LHCN-M2 (cell line): ENCODE data around the gene MRPL27. TPM values are rescaled to one million over a fixed set of nuclear protein-coding genes. Genes with fewer than 3 reads are reported as not detected.

Source experiments
- DNase-seq: peaks from one replicate; pipeline ENCODE4 v3.0.0-alpha.2; 2012; ENCODE audit warnings: low read depth
- total RNA-seq: library from RNA; depleted of rRNA; stranded (reverse); fragments of >200 nt; gene quantifications from 2 replicates; pipeline ENCODE4 v1.2.3, GENCODE V29; 2014

Gene MRPL27
- total RNA-seq, 1 experiment from 2014 or later: 79.4 TPM

DNA sequence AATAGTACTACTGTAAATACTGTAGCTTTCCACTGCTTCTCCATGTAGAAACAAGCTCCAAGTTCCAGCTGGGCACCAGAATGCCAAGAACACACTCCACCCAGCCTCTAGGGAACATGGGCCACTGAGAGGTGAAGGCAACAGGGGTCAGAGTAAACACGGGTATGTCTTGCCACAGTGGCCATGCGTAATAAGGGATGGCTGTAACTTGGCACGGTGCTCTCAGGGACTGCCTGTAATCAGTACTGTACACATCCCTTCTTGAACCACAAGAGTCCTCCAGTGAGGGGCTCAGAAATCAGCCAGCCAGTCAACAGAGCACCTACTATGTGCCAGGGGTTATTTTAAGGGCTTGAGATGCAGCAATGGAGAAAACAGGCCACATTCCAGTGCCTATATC is 13.5 kb upstream of the MRPL27 start:
- no peak for DNase-seq

DNA sequence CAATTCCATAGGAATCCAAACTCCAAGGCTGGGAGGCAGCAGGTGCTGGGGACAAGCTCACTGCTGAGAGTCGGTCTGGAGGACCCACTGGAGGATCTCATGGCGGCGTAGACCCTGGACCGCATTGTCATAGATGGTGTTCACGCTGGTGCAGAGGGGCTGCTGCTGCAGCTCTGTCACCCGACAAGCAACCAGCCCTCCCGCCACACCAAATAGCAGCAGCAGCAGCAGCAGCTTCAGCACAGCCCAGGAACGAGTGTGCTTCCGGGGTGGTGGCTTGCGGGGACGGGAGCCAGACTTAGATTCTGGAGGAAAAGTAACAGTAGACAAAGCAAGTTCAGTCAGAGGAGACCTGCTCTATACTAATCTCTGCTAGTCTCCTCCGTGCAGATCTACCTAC is 9.9 kb upstream of the MRPL27 start:
- no peak for DNase-seq

DNA sequence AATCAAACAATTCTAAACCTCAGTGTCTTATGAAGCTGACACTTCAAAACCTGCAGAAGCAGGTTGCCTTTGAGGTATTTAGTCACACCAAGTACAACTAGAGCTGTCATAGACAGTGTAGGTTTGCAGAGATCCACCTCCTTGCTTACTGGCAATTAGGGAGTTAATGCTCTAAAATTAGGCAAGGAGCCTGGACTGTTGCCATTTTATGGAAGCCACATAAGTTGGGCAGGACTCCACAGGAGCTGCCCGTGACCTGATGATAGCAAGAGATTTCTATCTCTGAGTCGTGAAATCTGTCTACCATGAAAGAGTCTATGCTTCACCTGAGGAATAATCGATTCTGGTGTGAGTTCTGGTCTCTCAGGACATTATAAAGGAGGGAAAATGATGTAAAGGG is 8.9 kb upstream of the MRPL27 start:
- no peak for DNase-seq

DNA sequence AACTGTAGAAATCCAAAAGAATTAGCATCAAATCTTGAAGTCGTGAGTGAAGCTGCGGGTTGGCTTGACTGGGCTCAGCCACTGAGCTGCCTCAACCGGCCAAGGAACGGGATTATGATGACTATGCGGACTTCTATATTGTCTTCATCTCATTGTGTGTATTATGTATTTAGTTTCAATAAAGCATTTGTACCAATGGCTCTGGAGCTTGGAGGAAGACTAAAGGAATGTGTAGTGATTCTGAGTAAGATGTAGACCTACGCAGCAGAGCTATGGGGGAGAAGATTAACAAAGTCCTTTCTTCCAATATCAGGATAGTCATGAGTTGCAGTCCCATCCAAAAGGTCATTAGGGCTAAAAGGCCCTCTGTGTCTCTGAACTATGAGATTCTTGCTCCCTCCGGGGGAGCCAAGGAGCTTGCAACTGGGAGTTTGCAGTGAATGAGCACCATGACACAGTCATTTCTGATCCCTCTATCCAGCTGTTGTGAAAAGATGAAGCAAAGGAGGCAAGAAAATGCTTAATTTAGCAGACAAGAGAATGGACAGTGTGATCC is 8.4 kb upstream of the MRPL27 start:
- DNase-seq: no peak

DNA sequence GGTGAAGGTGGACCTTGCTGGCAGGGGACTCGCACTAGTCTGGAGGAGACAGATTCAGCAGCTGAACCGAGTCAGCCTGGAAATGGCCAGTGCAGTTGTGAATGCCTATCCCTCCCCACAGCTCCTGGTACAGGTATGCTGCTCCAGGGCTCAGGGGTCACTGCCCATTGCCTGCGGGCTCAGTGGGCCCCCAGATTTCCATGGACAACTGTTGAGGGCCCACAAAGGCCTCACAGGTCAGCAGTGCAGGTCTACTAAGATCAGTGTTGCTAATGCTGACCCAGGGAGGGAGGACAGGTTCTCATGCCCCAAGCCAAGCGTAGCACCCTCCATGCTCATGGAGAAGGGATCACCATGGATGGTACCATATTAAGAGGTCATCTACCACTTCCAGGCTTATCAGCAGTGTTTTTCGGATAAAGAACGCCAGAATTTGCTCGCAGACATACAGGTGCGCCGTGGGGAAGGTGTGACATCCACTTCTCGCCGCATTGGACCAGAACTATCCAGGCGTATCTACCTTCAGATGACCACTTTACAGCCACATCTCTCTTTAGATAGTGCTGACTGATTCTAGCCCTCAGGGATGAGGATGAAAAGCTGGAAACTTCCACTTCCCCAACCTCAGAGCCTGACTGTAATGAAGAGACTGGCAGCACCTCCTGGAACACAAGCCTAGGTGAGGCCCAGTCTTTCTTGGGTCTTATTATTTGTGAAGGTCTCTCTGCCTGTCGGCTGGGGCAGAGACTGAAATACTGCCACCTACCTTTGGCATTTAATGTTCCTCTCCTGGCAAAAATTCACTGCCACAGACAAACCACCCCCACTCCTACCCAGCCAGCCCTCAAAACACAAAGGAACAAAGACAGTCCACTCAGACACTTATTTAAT is 7.6 kb upstream of the MRPL27 start:
- no peak for DNase-seq

DNA sequence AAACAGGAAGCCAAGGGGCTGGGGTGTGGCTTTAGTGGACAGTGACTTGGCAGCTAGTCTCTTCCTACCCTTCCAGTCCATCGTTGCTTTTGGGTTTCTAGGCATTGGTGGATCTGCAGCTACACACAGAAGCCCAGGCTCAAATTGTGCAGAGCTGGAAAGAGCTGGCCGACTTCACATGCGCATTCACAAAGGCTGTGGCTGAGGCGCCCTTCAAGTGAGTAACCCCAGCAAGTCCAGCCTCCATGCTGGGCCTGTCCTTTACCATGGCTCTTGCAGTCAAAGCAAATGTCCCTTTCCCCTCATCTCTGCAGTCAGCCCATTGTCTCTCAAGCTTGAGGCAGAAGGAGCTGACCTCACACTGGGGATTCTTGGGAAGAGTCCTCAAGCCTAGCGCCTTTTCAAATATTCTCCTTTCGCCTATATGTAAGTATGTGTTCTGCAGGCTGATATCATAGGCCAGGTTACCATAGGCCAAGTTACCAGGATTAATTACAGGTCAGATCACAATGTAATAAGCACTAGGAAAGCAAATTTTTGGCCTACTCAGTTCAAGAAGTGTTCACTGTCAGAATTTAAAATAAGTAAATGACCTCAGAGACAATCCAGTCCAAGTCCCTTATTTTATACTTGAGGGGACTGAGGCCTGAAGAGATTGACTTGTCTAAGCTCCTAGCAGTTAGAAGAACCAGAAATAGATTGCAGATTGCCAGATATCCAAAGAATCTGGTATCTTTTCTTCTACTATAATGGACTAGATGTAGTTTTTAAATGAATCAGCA is 6.6 kb upstream of the MRPL27 start:
- no peak for DNase-seq

DNA sequence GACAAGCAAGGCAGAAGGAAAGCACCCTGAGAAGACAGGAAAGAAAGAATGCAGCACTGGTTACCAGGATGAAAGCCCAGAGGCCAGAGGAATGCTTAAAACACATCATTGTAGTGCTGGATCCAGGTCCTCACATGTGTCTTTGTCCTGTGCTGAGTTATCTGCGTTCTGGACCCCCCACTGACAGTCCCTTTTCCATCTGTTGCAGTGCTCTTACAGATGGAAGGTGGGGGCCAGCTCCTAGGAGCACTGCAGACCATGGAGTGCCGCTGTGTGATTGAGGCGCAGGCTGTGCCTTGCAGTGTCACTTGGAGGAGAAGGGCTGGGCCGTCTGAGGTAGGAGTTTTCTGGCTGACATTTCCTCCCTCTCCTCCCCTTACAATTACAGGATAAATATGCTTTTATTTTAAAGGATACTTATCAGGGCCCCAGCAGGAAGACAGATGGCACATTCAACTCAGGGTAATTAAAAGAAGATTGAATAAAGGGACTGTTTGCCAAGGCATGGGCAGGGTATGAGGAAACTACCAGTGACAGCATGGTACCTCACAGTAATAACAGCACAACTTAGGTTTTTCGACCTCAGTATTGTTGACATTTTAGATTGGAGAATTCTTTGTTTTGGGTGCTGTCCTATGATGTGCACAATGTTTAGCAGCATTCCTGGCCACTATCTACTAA is 3.0 kb upstream of the MRPL27 start:
- DNase-seq: no peak

DNA sequence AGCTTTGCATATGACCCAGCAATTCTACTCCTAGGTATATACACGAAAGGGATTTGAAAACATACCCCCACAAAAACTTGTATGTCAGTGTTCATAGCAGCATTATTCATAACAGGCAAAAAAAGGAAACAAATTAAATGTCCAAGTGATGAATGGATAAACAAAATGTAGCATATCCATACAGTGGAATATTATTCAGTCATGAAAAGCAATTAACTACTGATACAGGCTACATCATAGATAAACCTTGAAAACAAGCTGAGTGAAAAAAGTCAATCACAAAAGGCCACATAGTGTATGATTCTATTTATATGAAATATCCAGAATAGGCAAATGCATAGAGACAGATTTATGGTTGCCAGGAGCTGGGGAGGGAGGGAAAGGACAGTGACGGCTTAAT is 721 bp upstream of the MRPL27 start:
- no peak for DNase-seq

DNA sequence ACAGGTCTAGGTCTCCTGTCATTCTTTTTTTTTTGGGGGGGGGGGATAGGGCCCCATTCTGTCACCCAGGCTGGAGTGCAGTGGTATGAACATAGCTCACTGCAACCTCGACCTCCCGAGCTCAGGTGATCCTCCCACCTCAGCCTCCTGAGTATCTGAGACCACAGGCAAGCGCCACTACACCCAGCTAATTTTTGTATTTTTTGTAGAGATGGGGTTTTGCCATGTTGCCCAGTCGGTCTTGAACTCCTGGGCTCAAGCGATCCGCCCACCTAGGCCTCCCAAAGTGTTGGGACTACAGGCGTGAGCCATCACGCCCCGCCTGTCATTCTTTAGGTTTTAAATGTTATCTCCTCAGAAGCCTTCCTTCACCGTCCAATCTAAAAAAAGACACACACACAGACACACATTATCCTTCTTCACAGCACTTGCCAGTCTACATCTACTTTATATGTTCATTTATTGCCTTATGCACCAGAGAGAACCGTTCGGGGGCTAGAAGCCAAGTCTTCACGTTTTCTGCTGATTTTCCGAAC is 694 bp downstream of the MRPL27 start:
- no peak for DNase-seq

DNA sequence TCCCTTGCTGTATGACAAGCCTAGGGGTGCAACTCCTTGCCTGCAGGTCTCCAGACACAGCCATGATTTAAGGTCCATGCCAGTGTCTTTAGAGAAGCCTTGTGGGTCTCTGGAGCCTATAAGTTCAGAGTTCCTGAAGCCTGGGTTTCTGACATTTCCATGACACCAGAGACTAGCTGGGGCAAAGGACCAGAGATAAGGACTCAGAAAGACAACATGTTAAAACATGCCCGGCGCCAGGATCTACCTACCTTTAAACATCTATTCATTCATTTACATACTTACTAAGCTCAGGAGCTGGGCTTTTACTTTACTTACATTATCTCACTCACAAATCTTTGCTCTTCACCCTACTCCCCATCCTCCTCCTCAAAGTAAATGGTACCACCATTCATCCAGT is 1.5 kb downstream of the MRPL27 start:
- DNase-seq: no peak

DNA sequence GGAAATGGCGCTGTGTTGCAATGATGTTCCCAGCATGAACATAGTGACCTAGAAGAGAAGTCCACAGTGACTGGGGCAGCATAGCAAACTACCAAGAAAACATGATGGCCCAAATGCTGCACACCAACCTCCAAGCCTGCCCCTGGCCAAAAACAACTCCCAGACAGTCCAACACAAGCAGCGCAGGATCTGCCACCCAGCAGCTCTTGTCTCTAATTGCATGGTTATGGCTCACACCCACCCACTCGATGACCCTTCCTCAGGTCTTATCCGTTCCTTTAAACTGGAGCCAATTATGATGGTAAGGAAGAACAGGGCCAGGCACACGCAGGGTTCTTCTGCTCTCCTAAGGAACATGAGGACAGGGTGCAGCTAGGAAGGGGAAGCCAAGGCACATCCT is 2.9 kb downstream of the MRPL27 start:
- DNase-seq: no peak

DNA sequence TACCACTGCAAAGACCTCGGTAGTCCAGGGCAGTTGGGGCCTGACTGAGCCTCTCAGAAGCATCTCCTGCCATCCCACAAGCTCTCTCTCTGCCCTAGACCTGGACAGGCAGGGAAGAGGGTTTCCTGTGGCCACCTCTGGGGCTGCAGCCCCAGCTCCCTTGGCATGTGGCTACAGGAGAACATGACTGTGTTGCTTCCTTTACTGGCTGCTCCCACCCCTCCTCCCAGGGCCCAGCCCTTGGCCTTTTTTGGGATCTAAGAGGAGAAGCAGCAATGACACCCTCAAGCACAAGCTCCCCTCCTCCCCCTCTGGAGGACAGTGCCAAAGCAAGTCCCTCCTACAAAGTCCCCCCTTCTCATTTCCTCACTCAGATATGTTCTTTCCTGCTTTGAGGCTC is 5.6 kb downstream of the MRPL27 start:
- DNase-seq: no peak

DNA sequence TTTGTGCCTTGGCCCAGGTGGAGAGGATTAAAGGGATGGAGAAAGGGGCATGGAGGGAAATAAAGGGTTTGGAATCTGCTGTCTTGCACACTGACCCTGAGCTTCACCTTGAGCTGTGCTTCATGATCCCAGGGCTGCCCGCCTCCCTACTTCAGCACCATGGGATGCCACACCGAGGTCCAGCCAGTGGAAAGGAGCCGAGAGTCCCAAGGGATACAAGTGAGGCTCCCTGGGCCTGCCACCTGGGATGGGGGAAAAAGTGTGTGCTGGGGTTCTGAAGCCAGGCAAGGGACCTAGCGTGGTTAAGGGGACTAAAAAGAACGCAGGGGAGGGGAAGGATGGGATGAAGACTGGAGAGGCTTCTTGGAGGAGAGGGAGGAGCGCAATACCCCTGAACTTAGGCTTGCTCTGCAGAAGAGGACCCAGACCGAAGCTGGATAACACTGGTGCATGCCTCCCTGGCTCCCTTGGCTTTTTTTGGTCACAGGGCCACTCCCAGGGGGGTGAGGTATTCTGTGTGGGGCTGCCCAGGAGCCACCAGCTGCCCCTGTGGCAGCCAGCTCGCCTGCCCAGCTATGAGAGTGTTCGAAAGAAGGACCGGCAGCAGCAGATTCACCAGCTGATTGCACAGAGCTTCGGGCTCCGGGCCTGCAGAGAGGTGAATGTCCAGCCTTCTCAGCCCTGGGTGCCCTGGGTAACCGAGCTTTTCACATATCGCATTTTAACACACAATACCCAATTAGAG is 7.2 kb downstream of the MRPL27 start:
- DNase-seq: no peak

DNA sequence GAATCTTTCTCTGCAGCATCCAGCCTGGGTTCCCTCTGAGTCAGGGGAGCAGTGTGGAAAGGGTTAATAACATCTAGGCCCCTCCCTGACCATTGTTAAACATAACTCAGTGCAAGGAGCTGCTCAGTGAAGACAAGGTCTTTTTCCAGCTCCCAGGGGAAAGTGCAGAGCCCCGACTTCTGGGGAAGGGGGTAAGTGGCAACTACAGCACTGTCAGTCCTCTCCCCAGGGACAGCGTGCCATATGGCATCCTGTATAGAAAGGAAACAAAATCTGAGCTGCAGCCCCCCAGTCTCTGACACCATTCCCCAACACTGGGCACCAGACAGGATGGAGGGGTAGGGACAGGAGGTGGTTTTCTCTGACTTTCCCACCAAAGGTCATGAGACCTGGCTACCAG is 7.8 kb downstream of the MRPL27 start:
- no peak for DNase-seq

DNA sequence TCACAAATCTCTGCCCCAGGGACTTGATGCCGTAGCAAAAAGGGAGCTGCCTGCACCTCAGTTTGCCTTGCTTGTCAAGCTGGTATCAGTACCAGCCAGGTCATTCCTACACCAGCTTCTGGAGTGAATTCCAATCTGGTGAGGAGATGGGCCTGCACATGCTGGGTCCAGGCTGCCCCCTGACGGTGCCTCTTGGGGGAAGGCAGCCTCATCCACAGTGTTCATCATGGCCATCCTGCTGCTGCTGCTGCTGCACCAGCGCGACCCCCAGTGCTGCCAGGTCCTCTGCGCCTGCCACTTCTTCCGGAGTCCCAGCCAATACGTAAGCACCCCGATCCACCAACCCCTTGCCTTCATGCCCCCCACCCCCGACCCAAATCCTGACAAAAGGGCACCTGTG is 8.3 kb downstream of the MRPL27 start:
- DNase-seq: no peak

DNA sequence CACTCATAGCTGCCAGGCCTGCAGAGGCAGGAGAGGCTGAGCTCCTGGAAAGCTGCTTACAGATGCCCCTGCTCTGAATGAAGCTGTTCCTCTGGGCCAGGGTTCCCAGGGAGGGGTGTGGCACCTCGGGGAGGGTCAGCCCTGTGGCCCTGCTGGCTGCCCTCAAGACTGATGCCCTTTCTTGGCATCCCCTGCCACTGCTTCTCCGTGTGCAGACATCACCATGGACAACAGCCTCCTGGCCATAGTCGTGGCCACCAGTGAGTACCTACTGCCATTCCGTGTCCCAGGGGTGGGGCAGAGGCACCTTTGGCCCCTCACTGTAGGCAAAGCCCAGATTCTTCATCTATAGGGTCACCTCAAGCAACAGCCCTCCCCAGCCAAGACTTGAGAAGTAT is 8.9 kb downstream of the MRPL27 start:
- no peak for DNase-seq

DNA sequence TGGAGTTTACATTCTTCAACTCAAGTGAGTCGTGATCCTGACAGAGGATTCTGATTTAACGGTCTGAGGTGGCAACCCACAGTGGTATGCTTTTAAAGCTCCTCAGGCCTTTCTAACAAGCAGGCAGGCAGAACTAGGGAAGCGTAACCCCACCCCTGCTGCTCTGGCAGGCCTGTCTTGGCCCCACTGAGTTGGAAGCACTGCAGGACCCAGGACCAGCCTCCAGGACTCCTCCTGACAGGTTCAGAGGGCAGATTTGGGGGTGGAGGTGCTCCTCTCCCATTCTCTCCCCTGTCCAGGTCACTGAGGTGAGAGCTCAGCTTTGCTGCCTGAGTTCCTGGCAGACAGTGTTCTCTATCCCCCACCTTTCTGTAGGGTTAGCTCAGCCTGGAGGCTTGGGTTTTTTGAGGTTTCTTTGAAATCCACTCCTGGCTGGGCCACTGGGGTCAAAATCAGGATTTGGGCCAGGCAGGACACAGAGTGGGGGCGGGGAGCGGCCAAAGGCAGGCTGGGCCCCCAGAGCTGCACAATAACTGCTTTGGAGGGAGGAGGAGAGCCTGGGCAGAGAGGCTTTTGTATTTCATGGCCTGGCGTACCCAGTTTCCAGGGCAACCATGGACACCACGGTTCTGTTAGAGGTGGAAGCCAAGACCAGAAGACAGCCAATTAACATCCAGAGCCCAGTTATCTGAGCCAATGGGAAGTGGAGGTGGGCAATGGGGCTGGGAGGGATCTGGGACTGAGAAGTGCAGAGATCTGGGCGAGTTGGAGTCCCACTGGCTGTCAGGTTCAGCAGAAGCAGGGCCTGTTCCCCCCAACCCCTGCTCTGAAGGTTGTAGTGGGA is 9.5 kb downstream of the MRPL27 start:
- peak; percentile 27 for DNase-seq

DNA sequence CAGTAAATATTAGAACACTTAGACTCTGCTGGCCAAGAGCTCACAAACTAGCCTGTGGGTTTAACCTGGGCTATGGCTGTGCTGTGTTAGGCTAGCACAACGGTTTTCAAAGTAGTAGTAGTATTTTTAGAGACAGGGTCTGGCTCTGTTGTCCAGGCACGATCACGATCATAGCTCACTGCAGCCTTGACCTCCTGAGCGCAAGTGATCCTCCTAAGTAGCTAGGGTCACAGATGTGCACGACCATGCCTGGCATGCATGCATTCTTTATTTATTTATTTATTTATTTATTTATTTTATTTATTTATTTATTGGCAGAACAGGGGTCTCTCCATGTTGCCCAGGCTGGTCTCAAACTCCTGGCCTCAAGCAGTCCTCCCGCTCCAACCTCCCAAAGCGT is 10.3 kb downstream of the MRPL27 start:
- DNase-seq: no peak

DNA sequence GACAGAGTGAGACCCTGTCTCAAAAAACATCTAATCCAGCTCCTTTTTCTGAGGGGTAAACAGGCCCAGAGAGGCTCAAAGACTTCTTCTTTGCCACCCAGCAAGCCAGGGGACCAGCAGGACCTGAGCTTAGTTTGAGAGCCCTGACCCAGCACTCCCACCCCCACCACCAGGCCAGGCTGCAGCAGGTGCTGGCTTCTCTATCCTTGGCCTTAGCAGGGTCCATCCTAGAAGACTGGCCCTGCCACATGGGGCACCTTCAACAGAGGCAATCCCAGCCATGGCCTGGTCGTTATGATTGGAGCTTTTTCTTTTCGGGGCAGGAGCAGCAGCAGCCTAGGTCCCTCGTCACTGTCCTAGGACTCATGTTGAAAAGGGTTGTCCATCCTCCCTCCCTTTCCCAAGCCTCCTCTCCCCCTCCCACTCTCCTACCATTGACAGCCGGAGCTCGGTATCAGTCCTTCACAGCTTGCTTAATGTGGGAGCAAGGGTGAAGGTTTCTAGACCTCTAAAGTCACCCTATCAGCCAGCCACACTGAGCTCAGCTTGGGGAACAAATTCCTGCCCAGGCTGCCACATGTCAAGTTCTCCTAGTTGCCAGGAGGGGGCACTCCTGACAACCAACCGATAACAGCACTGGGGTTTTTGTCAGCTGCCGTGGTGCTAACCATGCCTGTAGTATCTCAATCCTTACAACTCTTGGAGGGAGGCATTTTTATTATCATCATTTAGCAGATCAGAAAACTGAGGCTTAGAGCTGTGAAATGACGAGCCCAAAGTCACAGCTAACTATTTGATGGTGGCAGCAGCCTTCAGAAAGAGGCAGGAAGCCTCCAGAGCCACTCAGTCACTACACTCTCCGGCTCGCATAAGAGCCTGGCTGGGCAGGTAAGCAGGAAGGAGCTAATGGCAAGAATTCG is 11.2 kb downstream of the MRPL27 start:
- peak; percentile 71 for DNase-seq
